Thyroid gland (tissue), 4 donors: ENCODE data around the gene ADCK1. TPM values are rescaled to one million over a fixed set of nuclear protein-coding genes. Genes with fewer than 3 reads are reported as not detected.
"Not testable (repeated sequence)": the region's sequence is repeated elsewhere in the genome, so short reads cannot be mapped to it uniquely, and the experiment has no call there.

ENCODE experiments used
- DNase-seq, 2 donors: peaks; one replicate each; pipeline ENCODE4 v3.0.0-alpha.2; 2019
- H3K27ac ChIP-seq, 3 donors: fragments of 200-600 bp; sonication (generic); 1 replicate in 2 of 3; 2 replicates in 1 of 3; pipeline ENCODE4 v1.5.1; 2016 to 2019; ENCODE audit warnings: mild to moderate bottlenecking in 1 of 3, moderate library complexity in 1 of 3
- H3K27me3 ChIP-seq: fragments of 200-600 bp; sonication (generic); one replicate; pipeline ENCODE4 v1.5.1; 2019
- H3K36me3 ChIP-seq, 2 donors: fragments of 200-600 bp; sonication (generic); one replicate each; pipeline ENCODE4 v1.5.1; 2016 to 2019
- H3K4me1 ChIP-seq, 2 donors: fragments of 200-600 bp; sonication (generic); one replicate each; pipeline ENCODE4 v1.5.1; 2017 to 2019
- H3K4me3 ChIP-seq, 3 donors: fragments of 200-600 bp; sonication (generic); replicated peaks in 1 of 3; 1 replicate in 2 of 3; 2 replicates in 1 of 3; pipeline ENCODE4 v1.5.1; 2016; ENCODE audit warnings: mild to moderate bottlenecking in 1 of 3
- H3K9me3 ChIP-seq: fragments of 200-600 bp; sonication (generic); one replicate; pipeline ENCODE4 v1.5.1; 2017
- POLR2A ChIP-seq, 2 donors: fragments of 450-650 bp; IDR thresholded peaks; one replicate each; pipeline ENCODE4 v1.6.1; 2017; ENCODE audit warnings: antibody characterized with exemption in 2 of 2, mild to moderate bottlenecking in 2 of 2, moderate library complexity in 1 of 2
- WGBS, 2 donors: methylation state at CpG; one replicate each; pipeline ENCODE4 v1.1.5; 2017; 5-methylcytosine and 5-hydroxymethylcytosine counted together
- intact Hi-C: fragments of 100-400 bp; cut with DNase I; formaldehyde crosslinking; loops from one replicate; pipeline ENCODE4 v1.15.1; 2023
- total RNA-seq, 4 donors: library from RNA; depleted of rRNA; stranded (reverse); fragments of >200 nt; gene quantifications; one replicate each; pipeline ENCODE4 v1.2.3, GENCODE V29; 2016
- TF ChIP-seq, protein P1 (sequence below), 6 experiments: fragments of 200-600 bp in 3 of 6; fragments of 450-650 bp in 3 of 6; sonication (generic) in 3 of 6; IDR thresholded peaks; one replicate each; pipeline ENCODE4 v1.5.1; 2016 to 2019; ENCODE audit warnings: antibody characterized with exemption in 6 of 6, mild to moderate bottlenecking in 2 of 6, inconsistent platforms in 1 of 6, moderate library complexity in 1 of 6

The ADCK1 gene
- total RNA-seq, 4 donors from 2014 or later = 4.0 to 13.5 (median 12.1) TPM

DNA sequence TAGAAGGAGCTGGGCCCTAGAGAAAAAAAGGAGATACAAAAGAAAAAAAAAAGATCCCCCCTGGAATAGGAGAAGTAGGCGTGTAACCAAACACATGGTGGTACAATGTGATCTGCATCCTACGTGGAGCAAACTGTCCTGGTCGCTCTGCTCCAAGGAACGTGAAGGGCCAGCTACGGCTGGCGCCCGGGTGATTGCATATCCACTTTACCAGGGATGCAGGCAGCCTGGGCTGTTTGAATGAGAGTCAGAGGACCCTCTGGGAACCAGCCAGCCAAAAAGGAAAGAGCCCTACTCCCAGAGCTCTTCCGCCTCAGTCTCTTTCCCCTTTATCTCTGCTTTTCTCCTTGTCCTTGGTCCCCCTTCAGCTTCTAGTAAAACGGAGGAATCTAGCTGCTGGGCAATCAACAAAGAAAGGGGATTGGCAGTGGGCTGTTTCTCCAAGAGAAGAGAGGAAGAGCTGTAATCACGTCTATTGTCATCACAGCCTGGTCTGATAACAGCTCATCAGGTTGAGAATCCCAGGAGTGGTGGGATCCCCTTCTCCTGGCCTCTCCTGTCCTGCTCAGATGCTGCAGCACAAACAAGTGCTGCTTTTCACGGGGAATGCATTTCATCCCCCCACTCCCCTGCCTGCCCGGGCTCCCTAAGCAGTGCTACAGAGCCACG, 156.0 kb downstream of the ADCK1 start:
- H3K4me3 ChIP-seq = no peak overlapping the region
- peak in 1 of 2 donors; percentile 11 for TF ChIP-seq POLR2A (IDR thresholded peaks at IDR 0.05)
- TF ChIP-seq, protein P1, sequence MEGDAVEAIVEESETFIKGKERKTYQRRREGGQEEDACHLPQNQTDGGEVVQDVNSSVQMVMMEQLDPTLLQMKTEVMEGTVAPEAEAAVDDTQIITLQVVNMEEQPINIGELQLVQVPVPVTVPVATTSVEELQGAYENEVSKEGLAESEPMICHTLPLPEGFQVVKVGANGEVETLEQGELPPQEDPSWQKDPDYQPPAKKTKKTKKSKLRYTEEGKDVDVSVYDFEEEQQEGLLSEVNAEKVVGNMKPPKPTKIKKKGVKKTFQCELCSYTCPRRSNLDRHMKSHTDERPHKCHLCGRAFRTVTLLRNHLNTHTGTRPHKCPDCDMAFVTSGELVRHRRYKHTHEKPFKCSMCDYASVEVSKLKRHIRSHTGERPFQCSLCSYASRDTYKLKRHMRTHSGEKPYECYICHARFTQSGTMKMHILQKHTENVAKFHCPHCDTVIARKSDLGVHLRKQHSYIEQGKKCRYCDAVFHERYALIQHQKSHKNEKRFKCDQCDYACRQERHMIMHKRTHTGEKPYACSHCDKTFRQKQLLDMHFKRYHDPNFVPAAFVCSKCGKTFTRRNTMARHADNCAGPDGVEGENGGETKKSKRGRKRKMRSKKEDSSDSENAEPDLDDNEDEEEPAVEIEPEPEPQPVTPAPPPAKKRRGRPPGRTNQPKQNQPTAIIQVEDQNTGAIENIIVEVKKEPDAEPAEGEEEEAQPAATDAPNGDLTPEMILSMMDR (IDR thresholded peaks at IDR 0.05) = no peak
- peak overlapping the region in 1 of 3 donors; percentile 28 for H3K27ac ChIP-seq
- peaks cover 0 to 8% of the 10 kb centered on the region in 2 donors for H3K4me1 ChIP-seq
- H3K36me3 ChIP-seq = no peaks in the 10 kb centered on the region
- H3K27me3 ChIP-seq = no peaks in the 10 kb centered on the region
- 22 to 39% methylated on average over 13 of the region's 13 CpGs for WGBS, 2 donors
- no peaks in the 10 kb centered on the region for H3K9me3 ChIP-seq
- DNase-seq = peak; percentile 84 to 93
- intact Hi-C loops = no loop called here

DNA sequence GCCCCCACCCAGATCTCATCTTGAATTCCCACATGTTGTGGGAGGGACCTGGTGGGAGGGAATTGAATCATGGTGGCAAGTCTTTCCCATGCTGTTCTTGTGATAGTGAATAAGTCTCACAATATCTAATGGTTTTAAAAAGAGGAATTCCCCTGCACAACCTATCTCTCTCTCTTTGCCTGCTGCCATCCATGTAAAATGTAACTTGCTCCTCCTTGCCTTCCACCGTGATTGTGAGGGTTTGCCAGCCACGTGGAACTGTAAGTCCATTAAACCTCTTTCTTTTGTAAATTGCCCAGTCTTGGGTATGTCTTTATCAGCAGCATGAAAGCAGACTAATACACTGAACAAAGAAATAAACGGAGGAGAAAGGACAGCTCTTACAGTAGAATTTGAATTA, 159.8 kb downstream of the ADCK1 start:
- whole genome bisulfite sequencing, 2 donors = 70 to 71% methylated on average over 3 of the region's 3 CpGs

DNA sequence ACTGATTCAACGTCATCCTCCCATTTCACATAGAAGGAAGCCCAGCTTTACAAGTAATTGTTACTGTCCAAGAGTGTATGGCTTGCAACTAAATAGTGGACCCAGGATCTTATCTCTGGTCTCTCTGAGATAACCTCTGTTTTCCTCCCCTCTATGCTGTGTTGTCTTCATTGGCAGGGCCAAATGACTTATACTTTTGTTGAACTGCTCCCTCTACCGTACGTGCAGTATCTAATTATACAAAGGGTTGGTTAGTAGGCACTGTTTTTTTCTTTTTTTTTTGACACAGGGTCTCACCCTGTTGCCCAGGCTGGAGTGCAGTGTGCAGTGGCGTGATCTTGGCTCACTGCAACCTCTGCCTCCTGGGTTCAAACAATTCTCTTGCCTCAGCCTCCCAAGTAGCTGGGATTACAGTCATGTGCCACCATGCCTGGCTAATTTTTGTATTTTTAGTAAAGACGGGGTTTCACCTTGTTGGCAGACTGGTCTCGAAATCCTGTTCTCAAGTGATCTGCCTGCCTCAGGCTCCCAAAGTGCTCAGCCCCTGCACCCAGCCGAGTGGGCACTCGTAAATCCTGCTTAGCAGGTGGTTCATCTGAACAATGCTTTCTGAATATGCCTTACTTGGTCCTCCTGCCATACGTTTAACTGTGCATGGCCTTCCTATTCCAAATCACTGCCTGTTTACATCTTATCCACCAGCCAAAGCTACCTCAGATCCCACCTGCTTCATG, 162.1 kb downstream of the ADCK1 start:
- peak overlapping the region in 2 of 3 donors; percentile 30 to 52 for H3K27ac ChIP-seq
- peak; percentile 58 to 67 for DNase-seq
- TF ChIP-seq POLR2A (IDR thresholded peaks at IDR 0.05) = no peak
- TF ChIP-seq, protein P1 (IDR thresholded peaks at IDR 0.05) = no peak
- peaks cover 8 to 26% of the 10 kb centered on the region in 2 donors for H3K4me1 ChIP-seq
- H3K4me3 ChIP-seq = no peak overlapping the region
- no peaks in the 10 kb centered on the region for H3K36me3 ChIP-seq
- no peaks in the 10 kb centered on the region for H3K27me3 ChIP-seq
- 51 to 58% methylated on average over 9 of the region's 9 CpGs for WGBS, 2 donors
- H3K9me3 ChIP-seq = no peaks in the 10 kb centered on the region
- intact Hi-C loops = no loop called here

More for the DNA sequence above, 159.8 kb downstream of the ADCK1 start:
- H3K4me1 ChIP-seq = peaks cover 0 to 17% of the 10 kb centered on the region in 2 donors
- H3K4me3 ChIP-seq, H3K27me3 ChIP-seq, H3K36me3 ChIP-seq, H3K27ac ChIP-seq, intact Hi-C loops, DNase-seq, H3K9me3 ChIP-seq: not testable (repeated sequence)

DNA sequence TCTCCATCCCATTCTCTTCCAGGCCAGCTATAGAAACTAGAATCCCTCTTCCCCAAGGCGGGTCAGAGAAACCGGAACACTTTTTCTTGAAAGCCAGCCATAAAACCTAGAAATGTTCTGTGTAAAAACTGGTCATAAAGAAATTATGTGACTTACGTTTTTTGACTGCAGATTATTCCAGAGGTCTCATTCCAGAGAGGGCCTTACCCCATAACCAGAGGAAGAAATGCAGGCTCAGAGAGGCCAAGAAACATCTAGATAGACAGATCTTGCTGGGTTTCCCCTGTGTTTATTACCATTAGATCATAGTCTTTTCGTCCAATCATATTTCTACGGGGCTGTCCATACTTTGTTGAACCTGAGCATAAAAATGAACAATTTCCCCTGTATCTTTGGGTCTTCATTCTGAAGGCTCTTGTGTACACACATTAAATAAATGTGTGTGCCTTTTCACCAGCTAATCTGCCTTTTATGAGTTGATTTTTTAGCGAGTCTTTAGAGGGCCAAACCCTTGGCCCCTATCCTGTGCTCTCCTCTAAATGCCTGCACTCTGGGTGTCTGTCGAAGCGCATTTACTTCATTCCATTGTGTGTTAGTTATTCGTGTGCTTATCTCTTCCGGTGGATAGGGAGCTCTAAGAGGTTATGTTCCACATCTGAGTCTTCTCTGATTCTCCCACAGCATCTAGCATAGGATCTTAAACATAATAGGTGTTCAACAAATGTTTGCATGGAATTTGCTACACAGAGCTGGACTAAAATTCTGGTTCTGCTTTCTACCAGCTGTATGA, 163.0 kb downstream of the ADCK1 start:
- Histone ChIP-seq H3K9me3 (no peaks in the 10 kb centered on the region), H3K4me1 (peaks cover 8 to 29% of the 10 kb centered on the region in 2 donors), H3K27ac (peak overlapping the region; percentile 18 to 52 (median 30)), H3K4me3 (no peak overlapping the region), H3K36me3 (no peaks in the 10 kb centered on the region), H3K27me3 (no peaks in the 10 kb centered on the region)
- TF ChIP-seq, protein P1 (IDR thresholded peaks at IDR 0.05) = no peak
- no peak for TF ChIP-seq POLR2A (IDR thresholded peaks at IDR 0.05)
- intact Hi-C loops = no loop called here
- WGBS, 2 donors = 87 to 92% methylated on average over 10 of the region's 10 CpGs
- DNase-seq = no peak

DNA sequence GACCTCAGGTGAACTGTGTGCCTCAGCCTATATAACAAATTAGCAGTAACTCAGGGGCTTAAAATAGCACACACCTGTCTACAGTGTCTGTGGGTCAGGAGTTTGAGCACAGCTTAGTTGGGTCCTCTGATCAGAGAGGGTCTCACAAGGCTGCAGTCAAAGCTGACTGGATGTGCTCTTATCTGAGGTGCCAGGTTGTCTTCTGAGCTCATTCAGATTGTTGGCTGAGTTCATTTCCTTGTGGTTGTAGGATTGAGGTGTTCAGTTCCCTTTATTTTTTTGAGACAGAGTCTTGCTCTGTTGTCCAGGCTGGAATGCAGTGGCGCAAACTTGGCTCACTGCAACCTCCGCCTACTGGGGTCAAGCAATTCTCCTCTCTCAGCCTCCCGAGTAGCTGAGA, 164.7 kb downstream of the ADCK1 start:
- no peak for DNase-seq
- intact Hi-C loops = no loop called here
- WGBS, 2 donors = 92 to 98% methylated on average over 3 of the region's 3 CpGs
- Histone ChIP-seq H3K27ac (peak overlapping the region in 2 of 3 donors; percentile 66 to 72), H3K27me3 (no peaks in the 10 kb centered on the region), H3K9me3 (no peaks in the 10 kb centered on the region), H3K4me1 (peaks cover 8 to 32% of the 10 kb centered on the region in 2 donors), H3K36me3 (no peaks in the 10 kb centered on the region), H3K4me3 (no peak overlapping the region)
- no peak for TF ChIP-seq POLR2A (IDR thresholded peaks at IDR 0.05)
- TF ChIP-seq, protein P1 (IDR thresholded peaks at IDR 0.05) = no peak
